ENCODE measurements around the gene TIFAB.

GRCh38 chr5:135444881-135445280 is 7.3 kb downstream of the TIFAB start:
- TF ChIP-seq GATA2 (IDR thresholded peaks at IDR 0.05; ENCODE audit: low read depth, low read length) (no peak), GATA3 (IDR thresholded peaks at IDR 0.05; ENCODE audit: low read depth, low read length) (no peak)
